Cardiac septum (tissue), 1 donor: ENCODE measurements around the gene CCDC112. TPM values are rescaled to one million over a fixed set of nuclear protein-coding genes. Genes with fewer than 3 reads are reported as not detected.
A peak's percentile ranks its signal among the peaks of the same experiment; 100 is the strongest.
"Not testable (repeated sequence)": the region's sequence is repeated elsewhere in the genome, so short reads cannot be mapped to it uniquely, and the experiment has no call there.

Experiments used
- DNase-seq: peaks from one replicate; pipeline ENCODE4 v3.0.0-alpha.2; 2020; ENCODE audit warnings: low spot score
- intact Hi-C: fragments of 100-400 bp; cut with DNase I; formaldehyde crosslinking; loops from one replicate; pipeline ENCODE4 v1.14.0; 2022
- long read RNA-seq: library from polyadenylated mRNA; unstranded; transcript quantifications from one replicate; pipeline ENCODE4 v2.0.0, GENCODE V29; 2021
- total RNA-seq: library from RNA; stranded (reverse); fragmentation: NEBNext Ultra II Directional; extraction: Animal tissue kit (Norgen Biotek cat#: 25700); gene quantifications from one replicate; pipeline ENCODE4 v1.2.1, GENCODE V29; 2021
- donor health status: DM: no; HTN: no; CAD: no.

The CCDC112 gene, protein sequence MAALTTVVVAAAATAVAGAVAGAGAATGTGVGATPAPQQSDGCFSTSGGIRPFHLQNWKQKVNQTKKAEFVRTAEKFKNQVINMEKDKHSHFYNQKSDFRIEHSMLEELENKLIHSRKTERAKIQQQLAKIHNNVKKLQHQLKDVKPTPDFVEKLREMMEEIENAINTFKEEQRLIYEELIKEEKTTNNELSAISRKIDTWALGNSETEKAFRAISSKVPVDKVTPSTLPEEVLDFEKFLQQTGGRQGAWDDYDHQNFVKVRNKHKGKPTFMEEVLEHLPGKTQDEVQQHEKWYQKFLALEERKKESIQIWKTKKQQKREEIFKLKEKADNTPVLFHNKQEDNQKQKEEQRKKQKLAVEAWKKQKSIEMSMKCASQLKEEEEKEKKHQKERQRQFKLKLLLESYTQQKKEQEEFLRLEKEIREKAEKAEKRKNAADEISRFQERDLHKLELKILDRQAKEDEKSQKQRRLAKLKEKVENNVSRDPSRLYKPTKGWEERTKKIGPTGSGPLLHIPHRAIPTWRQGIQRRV
- 5.9 TPM for total RNA-seq
- long read RNA-seq, transcript CCDC112-201 (10 exons, 2,566 nt), result major isoform, 5 of 9 reads
- long read RNA-seq, partial matches to known transcripts, result 3 of 9 reads
- long read RNA-seq, other reads (novel, unspliced or antisense), result 0 of 9 reads

DNA sequence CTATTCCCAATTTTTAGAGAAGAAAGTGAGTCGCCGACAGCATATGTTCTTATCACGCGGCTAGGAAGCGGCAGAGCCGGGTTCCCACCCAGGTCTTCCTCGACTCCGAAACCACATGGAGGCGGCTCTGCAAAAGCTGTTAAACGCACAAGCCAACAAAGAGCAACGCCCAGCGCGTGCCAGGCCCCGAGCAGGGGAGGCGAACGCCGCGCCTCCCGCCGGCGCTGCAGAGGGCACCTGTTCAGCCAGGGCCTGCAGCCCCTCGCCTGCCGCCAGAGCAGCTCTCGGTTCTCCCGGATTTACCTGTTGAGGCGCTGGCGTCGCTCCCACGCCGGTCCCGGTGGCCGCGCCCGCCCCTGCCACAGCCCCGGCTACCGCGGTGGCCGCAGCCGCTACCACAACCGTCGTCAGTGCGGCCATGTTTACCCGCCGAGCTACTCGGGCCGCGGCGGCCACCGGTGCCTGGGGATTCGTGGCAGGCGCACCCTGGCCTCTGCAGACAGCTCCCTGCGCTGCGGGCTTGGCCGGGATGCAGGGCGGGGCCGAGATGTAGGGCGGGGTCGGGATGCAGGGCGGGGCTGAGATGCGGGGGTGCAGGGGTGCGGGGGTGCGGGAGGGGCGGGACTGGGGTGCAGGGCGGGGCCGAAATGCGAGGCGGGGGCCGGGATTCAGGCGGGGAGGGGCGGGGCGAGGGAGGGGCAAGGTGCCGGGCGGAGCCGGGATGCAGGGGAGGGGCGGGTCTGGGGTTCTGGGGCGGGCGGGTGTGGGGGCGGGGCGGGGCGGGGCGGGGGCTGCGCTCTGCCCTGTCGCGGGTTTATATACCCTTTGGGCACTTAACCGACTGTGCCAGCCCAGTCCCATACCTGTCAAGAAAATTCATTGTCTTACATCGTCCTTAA, at the start of gene CCDC112:
Gene CCDC112, minus strand, starts transcription at position 531 of the 899 bp plus-strand sequence. Its CDS starts 111 bp downstream, at position 420.
- peak; percentile 95 for DNase-seq
- intact Hi-C loops, result loop anchor here (5.0 kb wide), 1 partner anchor 546 kb away; the partner anchor contains the start of genes AP3S1 and ATG12

DNA sequence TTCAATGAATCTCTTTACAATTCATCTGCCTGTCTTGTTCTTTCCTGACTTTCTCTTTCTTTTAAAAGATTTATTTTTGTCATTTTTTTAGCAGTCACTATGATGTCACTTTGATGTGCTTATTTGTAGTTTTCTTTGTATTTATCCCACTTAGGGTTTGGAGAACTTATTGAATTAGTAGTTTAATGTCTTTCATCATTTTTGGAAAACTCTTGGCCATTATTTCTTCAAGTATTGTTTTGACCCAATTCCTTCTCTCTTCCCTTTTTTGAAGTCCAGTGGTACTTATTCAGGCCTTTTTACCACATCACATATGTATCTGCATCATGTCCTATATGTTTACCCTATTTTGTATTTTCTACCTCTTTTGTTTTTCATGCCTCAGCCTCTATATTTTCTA, 48.9 kb upstream of the CCDC112 start:
- DNase-seq, result no peak
- intact Hi-C loops, result no loop called here

DNA sequence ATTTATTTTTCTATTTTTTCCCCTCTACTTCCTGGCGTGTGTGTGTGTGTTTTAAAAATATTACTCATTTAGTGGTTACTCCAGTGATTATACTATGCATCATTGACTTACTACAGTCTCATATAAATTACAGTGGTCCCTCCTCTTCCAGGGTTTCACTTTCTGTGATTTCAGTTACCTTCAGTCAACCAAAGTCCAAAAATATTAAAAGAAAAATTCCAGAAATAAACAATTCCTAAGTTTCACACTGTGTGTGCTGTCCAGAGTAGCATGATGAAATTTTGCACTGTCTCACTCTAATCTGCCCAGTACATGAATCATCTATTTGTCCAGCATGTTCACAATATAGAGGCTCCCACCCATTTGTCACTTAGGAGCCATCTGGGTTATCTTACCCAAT, 47.4 kb upstream of the CCDC112 start:
- no peak for DNase-seq
- intact Hi-C loops, result no loop called here

DNA sequence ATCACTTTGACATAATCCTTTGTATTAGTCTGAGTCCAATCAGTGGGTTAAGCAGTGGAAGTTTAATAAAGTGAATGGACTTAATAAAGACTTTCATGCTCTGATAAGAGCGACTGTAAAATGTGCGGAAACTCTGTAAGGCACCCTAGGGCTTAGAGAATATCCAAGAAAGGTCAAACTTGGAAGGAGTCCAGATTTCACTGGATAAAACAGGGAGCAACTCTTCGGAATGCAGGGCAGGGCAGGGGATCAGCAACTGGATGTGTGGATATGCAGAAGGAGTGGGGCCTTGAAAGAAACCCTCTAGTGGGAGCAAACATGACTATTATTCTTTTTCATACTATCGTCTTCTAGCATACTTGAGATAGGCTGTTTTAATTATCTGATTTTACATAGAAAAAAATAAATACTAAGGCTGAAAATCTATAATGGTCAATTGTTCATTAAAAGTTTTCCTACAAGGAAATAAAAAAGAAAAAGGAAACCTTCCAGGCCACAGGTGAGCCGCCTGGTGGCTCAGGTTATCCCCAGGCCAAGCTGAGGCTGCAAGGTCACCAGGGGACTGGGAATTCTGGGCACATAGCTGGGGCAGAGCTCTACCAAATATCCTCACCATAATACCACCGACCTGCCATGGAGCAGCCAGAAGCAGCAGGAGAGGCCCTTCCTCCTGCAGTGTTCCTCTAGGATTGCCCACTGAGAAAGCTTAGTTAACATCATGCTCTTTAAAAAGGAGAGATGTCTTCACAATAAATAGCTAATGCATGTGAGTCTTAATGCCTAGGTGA, 46.3 kb upstream of the CCDC112 start:
- intact Hi-C loops, result no loop called here
- DNase-seq, result no peak

DNA sequence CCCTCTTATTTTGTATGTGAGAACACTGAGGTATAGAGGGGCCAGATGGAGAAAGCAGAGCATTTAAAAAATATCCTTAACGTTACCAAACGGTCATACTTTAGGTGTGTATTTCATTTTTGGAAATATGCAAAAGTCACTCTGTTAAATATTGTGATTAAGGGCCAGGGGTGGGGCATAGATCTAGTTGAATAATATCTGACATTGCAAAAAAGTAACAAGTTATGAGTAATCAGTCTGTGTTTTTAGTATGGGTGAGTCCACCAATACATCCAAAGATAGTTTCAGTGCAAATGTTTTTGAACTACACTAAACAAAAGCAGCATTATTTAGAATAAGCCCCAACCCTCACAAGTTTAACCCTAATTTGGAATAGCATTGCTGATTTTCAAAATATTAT, 45.3 kb upstream of the CCDC112 start:
- no peak for DNase-seq
- intact Hi-C loops, result no loop called here

DNA sequence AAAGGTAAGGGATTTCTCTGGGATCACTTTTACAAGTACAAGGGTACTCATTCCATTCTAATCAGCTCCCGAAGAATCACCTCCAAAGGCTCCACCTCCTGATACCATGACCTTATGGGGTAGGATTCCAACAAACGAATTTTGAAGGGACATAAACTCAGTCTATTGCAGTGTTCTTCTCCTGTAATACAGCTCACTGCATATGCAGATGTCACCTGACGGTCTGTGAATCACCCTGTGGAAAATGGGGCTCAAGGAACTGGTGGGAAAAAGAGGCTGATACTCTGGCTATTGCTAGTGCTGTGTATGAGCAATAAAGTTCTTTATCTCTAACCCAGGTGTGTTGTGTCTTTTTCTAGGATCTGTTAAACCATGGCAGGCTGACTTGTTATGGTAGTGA, 42.4 kb upstream of the CCDC112 start:
- intact Hi-C loops, result no loop called here
- DNase-seq, result no peak

DNA sequence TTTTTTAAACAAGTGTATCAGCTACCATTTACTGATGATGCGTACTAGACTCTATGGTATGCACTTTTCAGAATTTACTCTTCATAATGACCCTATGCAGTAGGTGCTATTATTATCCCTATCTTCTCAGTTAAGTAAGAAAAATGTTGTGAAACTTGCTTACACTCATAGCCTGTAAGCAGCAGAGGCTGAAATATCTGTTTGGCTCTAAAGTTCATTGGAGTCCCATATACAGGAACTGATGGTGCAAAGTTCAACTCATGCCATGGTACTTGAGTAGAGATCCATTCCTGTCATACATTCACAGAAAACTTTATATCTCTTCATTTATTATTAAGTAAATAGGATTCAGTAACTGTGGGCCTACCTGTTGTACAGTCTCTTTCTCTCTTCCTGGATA, 41.4 kb upstream of the CCDC112 start:
- intact Hi-C loops, result no loop called here

DNA sequence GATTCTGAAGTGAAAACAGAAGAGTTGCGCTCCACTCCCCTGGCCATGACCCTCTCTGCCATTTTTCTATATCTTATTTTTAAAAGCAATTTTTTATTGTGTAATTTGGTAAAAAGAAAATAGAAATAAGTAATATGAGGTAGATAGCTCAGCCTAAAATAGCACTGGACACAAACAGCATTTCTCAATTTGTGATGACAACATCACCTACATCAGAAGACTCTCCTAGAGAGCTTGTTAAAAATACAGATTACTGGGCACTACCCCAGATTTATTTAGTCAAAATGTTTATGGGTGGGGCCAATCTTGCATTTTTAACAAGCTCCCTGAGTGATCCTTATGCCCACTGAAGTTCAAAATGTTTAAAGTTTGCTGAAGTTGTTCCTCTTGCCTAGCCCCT, 40.5 kb upstream of the CCDC112 start:
- no peak for DNase-seq
- intact Hi-C loops, result no loop called here

More for the DNA sequence above, 41.4 kb upstream of the CCDC112 start:
- no peak for DNase-seq

DNA sequence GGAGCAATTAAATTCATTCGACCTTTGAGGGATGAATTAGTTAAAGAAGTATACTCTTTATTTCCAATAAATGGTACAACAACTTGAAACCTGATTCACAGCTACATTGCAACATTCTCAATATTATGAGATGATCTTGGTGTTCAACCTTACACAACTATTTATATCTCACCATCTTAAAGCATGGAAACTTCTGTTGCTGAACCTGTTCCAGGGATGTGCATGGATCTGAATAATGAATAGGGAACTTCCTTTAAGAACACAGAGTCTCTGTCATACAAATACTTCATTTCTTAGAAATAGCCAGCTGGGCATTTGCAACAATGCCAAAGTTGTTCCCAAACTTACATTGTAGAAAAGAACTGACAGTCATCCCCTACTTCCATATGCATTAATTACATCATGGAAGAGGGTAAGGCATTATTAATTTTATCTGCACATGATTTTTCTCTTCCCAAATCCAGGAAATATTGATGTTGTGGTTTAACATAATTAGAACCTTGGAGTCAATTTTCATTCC, 39.8 kb upstream of the CCDC112 start:
- intact Hi-C loops, result no loop called here
- no peak for DNase-seq

DNA sequence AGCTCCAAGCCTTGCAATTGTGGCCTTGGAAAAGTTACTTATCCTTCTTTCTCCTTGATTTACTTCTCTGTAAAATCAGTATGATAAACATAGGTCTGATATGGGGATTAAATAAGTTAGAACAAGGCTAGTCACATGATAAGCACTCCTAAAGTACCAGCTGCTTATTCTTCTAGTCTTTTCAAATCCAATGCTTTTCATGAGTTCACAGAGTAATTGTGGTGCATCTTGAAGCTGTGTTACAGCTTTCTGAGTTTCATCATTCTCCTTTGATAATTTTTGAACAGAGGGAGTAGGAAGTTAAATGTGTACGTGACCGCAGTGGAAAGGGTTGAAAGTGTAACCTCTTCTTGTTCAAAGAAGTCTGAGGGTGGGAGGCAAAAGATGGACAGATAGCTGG, 38.8 kb upstream of the CCDC112 start:
- DNase-seq, result no peak
- intact Hi-C loops, result no loop called here

DNA sequence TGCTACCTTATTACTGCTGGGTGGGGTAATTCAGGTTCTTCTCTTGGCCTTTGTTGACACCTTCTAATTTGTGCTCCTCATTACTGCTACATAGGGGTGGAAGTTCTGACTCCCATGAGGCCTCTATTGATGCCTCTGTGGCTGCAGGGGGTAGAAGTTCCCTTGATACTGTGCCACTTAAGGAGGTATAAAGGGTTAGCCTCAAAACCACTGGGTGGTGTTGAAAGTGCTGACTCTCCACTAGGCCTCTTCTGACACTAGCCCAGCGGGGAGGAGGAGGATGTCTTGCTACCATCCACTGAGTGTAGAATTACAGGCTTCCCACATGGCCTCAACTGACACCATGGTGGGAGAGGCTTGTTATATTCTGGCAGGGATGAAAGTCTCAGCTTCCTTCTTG, 36.7 kb upstream of the CCDC112 start:
- intact Hi-C loops, result no loop called here

DNA sequence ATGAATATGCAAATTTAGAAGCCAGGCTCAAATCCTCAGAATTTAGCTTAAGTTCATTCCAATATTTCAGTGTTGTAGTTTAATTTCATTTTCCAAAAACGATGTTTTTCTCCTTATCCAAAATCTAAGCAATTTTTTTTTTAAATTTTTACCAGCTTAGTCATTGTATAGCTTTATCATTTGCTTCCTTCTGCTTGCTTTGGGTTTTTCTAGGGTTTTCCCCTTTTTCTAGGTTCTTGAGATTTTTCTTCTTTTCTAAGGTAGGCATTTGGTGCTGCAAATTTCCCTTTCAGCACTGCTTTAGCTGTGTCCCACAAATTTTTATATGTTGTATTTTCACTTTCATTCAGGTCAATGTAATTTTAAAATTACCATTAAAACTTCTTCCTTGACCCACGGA, 34.4 kb upstream of the CCDC112 start:
- intact Hi-C loops, result no loop called here

More for the DNA sequence above, 36.7 kb upstream of the CCDC112 start:
- no peak for DNase-seq

DNA sequence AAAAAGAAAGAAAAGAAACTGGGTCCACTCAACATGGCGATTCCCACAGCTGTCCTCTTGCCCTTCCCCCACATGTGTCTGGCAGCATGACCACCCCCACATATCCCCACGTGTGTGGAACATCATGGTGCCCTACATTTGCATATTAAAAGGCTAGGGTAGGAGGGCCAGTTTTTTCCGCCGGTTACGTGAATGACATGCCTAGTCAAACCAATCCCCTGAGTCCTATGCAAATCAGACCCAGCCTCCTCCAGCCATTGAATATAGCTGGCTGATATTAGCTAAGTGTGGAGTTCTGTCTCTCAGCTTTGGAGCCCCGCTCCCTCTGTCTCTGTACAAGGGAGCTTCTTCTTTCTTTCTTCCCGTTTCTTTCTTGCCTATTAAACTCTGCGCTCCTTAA, 33.0 kb upstream of the CCDC112 start:
- intact Hi-C loops, result no loop called here
- DNase-seq, result no peak

More for the DNA sequence above, 34.4 kb upstream of the CCDC112 start:
- DNase-seq, result no peak

DNA sequence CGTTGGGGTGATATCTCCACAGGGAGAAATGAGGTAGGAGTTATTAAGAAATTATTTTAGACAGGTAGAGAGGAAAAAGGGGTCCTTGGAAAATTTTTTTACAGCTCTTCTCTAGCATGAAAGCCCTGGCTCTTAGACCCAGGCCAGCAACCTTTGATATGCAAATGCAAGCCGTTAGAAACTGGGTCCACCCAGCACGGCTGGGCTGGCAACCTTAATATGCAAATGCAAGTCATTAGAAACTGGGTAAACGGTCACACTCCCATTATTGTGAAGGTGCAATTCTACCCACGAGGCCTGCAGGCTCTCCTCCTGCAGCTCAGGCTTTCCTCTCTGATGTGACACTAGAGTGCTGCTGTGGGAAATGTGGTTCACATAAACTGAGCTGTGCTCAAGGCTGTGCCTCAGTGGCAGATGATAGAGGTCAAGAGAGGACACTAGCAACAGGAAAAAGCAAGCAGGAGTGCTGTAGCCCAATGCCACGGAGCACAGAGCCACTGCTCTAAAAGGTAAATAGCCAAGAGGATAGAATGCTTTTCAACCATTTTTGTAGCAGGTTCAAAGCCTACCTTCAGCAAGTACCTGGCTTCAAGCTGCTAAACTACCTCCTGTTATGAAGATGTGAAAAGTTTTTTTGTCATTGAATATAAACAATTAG, 32.3 kb upstream of the CCDC112 start:
- DNase-seq, intact Hi-C loops: not testable (repeated sequence)

DNA sequence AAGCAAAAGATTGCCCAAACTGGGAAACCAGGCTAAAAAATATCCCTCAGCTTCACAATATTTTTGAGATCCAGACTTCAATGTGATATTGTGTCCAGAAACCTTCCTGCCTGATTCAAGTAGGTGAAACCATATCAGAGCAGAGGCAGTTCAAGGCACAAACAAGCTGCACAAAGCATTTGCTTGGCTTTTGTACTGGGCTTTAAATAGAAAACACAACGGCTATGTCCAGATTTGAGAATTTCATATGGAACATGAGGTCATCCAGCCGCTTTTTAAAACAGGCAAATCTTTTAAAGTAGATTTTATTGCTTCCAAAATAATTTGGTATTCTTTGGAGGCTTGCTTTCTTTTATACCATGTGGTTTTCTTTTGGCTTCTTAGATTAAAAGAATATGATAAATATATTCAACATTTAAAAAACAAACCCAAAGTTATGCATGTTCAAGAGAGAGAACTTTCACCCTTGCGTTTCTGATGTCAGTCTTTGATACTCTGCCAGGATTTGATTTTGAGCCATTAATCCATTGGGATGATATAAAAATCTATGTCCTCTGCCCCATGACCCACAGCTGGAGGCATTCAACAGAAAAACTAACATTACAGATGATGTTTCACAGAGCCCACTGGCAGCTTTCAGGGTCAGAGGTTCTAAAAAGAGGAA, 29.0 kb upstream of the CCDC112 start:
- intact Hi-C loops, result no loop called here
- no peak for DNase-seq

DNA sequence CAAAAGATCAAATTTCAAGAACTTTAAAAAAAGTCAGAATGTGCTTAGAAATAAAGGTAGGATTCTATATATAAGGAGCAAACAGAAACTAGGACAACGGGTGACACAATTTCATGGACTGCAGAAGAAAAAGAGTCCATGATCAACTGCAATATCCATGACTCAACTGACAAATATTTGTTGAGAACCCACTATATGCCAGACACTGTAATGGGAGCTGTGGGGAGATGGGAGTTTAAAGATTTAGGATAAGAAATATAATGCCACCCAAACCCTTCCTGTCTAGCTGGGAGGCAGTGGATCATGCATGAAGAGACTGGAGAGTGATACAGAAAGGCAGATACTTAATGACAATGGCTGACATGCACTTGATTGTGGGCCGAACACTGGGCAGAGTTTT, 27.6 kb upstream of the CCDC112 start:
- intact Hi-C loops, result no loop called here

DNA sequence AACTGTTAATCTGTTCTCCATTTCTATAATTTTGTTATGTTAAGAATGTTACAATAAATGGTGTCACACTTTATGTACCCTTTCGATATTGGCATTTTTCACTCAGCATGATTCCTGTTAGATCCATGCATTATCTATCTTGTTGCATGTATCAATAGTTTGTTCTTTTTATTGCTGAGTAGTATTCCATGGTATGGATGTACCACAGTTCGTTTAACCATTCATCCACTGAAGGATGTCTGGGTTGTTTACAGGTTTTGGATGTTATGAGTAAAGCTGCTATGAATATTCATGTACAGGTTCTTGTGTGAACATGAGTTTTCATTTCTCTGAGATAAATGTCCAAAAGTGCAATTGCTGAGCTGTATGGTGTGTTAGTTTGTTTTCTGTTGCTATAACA, 26.3 kb upstream of the CCDC112 start:
- no peak for DNase-seq
- intact Hi-C loops, result no loop called here

More for the DNA sequence above, 27.6 kb upstream of the CCDC112 start:
- no peak for DNase-seq

DNA sequence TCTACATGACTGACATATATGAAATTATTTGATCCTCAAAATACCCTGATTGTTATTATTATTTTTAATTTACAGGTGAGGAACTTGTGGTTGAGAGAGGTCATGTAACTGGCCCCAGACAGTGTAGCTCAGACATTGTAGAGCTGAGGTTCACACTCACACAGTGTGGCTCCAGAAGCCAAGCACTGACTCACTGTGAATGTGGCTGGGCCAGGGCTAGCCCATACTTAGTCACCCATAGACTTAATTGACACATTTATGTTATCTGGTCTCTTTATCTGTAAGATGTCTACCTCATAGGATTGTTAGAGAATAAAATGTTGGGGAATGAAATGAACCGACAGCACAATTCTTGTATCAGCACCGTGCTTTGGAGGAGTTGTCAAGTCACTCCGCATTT, 24.9 kb upstream of the CCDC112 start:
- DNase-seq, result no peak
- intact Hi-C loops, result no loop called here
